ENCODE data around the gene MSH3. TPM values are rescaled to one million over a fixed set of nuclear protein-coding genes. Genes with fewer than 3 reads are reported as not detected.
"Not testable (repeated sequence)": the region's sequence is repeated elsewhere in the genome, so short reads cannot be mapped to it uniquely, and the experiment has no call there.

MSH3 gene
- total and polyA plus RNA-seq, 2 of the 8 experiments (the other 6 are each of a cell fraction or from before 2014, with no cell fraction given) = 3.6 to 22.6 TPM

- H3K9me3 ChIP-seq (ENCODE audit: insufficient read depth in 2 of 2, low read depth in 1 of 2, low read length in 1 of 2); H3K27me3 ChIP-seq (replicated peaks in 1 of 4; ENCODE audit: control insufficient read depth in 3 of 4, extremely low read depth in 1 of 4, insufficient read depth in 3 of 4, low read length in 3 of 4); H3K79me1 ChIP-seq (ENCODE audit: low read depth, low read length); H3K4ac ChIP-seq (replicated peaks; ENCODE audit: insufficient read length, low read depth, low read length); H3K23ac ChIP-seq (ENCODE audit: insufficient read length); H3K14ac ChIP-seq (ENCODE audit: insufficient read length); H4K5ac ChIP-seq (ENCODE audit: insufficient read length, low read depth, low read length); H3K4me1 ChIP-seq (replicated peaks in 1 of 4; ENCODE audit: control insufficient read depth in 3 of 4, insufficient read depth in 4 of 4, low read length in 3 of 4); POLR2A ChIA-PET (ENCODE audit: partially characterized antibody); H4K91ac ChIP-seq (replicated peaks; ENCODE audit: insufficient read length, low read length); H3K4me2 ChIP-seq (ENCODE audit: insufficient read depth in 1 of 2, low read depth in 2 of 2, low read length in 2 of 2); H4K20me1 ChIP-seq (replicated peaks in 1 of 2; ENCODE audit: control insufficient read depth in 1 of 2, insufficient read depth in 2 of 2, low read length in 2 of 2); H4K8ac ChIP-seq (ENCODE audit: extremely low read depth, insufficient read depth, low read length); H2BK20ac ChIP-seq (ENCODE audit: low read length); H3K18ac ChIP-seq (ENCODE audit: extremely low read depth, low read length); FAIRE-seq; H2BK12ac ChIP-seq (ENCODE audit: low read depth, low read length); H3K23me2 ChIP-seq (ENCODE audit: low read depth, low read length); H2BK15ac ChIP-seq (ENCODE audit: low read length); H2AK5ac ChIP-seq (ENCODE audit: low read depth, low read length); DNase-seq (ENCODE audit: low read depth in 1 of 2, low spot score in 2 of 2); H2AFZ ChIP-seq (ENCODE audit: low read length); H3K9ac ChIP-seq (replicated peaks in 1 of 4; ENCODE audit: extremely low read depth in 1 of 4, low read depth in 3 of 4, low read length in 3 of 4); H2BK5ac ChIP-seq (ENCODE audit: low read depth, low read length); H2BK120ac ChIP-seq (replicated peaks; ENCODE audit: low read depth, low read length); H3K27ac ChIP-seq (ENCODE audit: low read depth, low read length); H3K4me3 ChIP-seq (ENCODE audit: extremely low read depth in 1 of 4, insufficient read depth in 2 of 4, low read depth in 3 of 4, low read length in 4 of 4); H3K56ac ChIP-seq (replicated peaks; ENCODE audit: insufficient read length, low read depth, low read length): not testable (repeated sequence)
- peaks cover 0 to 45% (median 24%) of the 10 kb centered on the region in 4 experiments; a peak in 6 of 8 replicates for H3K36me3 ChIP-seq (ENCODE audit: control insufficient read depth in 2 of 4, insufficient read depth in 4 of 4, low read length in 3 of 4)
- H3K79me2 ChIP-seq (ENCODE audit: control insufficient read depth in 1 of 2, insufficient read depth in 2 of 2, low read length in 2 of 2) = peaks cover 0 to 21% of the 10 kb centered on the region in 2 experiments; a peak in 3 of 4 replicates
- CTCF ChIA-PET (ENCODE audit: partially characterized antibody) = interaction anchor here (0.9 kb wide), 1 partner anchor 9 kb away, joined by 3 read pairs; no protein-coding TSS in a partner anchor
- 94% methylated on average over 7 of the region's 7 CpGs; no CpG with 5 or more reads in 1 of the 2 experiments for WGBS, 2 experiments (ENCODE audit: extremely low coverage in 1 of 2, insufficient coverage in 1 of 2, insufficient read length in 1 of 2, insufficient replicate concordance in 2 of 2, low coverage in 1 of 2, low lambda C conversion rate in 2 of 2, missing lambda C conversion rate in 1 of 2)
Observed at GRCh38 chr5:80660661-80661060, 6.2 kb downstream of the MSH3 start.

Data from H1 (cell line).